CD4-positive, alpha-beta T cell (primary cell): ENCODE data around the gene PHRF1. TPM values are rescaled to one million over a fixed set of nuclear protein-coding genes. Genes with fewer than 3 reads are reported as not detected.
A peak's percentile ranks its signal among the peaks of the same experiment; 100 is the strongest.

Experiments used
- ATAC-seq: fragments of 200-7000 bp; cut with Tn5 transposase; one replicate; pipeline ENCODE4 v1.10.0; 2022; ENCODE audit warnings: mild to moderate bottlenecking; ENCODE audit not compliant: poor library complexity
- CTCF ChIA-PET: fragments of 350-600 bp; sonication (Branson Sonifier 250); formaldehyde crosslinking; loops from one replicate; lab custom pipeline; 2021; ENCODE audit warnings: antibody characterized with exemption, inconsistent platforms; lab: Charles Lee
- POLR2A ChIA-PET: fragments of 350-600 bp; sonication (Branson Sonifier 250); formaldehyde crosslinking; loops from one replicate; lab custom pipeline; 2021; ENCODE audit warnings: antibody characterized with exemption, inconsistent platforms; lab: Charles Lee
- DNase-seq, 14 experiments: peaks; one replicate each; pipeline ENCODE4 v3.0.0-alpha.2; 2013 to 2020; ENCODE audit warnings: mixed read lengths in 2 of 14
- H3K27ac ChIP-seq, 2 donors: one replicate each; pipeline versions ENCODE4 v1.5.1 to v1.7.0; 2013; ENCODE audit warnings: low read length in 2 of 2, low read depth in 1 of 2, mild to moderate bottlenecking in 1 of 2
- H3K27me3 ChIP-seq, 2 experiments: 1 replicate in 1 of 2; 2 replicates in 1 of 2; pipeline versions ENCODE4 v1.6.1 to v1.7.0; 2013; ENCODE audit warnings: low read length in 2 of 2, control low read depth in 1 of 2, mild to moderate bottlenecking in 1 of 2, moderate library complexity in 1 of 2; ENCODE audit not compliant: insufficient read depth in 2 of 2, control insufficient read depth in 1 of 2
- H3K36me3 ChIP-seq: one replicate; pipeline ENCODE4 v1.6.1; 2013; ENCODE audit warnings: low read length, control low read depth; ENCODE audit not compliant: insufficient read depth
- H3K4me1 ChIP-seq: one replicate; pipeline ENCODE4 v1.6.1; 2013; ENCODE audit warnings: low read length, control low read depth; ENCODE audit not compliant: insufficient read depth
- H3K4me3 ChIP-seq: one replicate; pipeline ENCODE4 v1.5.1; 2013; ENCODE audit warnings: mild to moderate bottlenecking, low read length, moderate library complexity
- H3K9me3 ChIP-seq, 2 experiments: 1 replicate in 1 of 2; 2 replicates in 1 of 2; pipeline versions ENCODE4 v1.6.1 to v1.7.0; 2013; ENCODE audit warnings: low read length in 2 of 2, mild to moderate bottlenecking in 2 of 2, control low read depth in 1 of 2, moderate library complexity in 1 of 2; ENCODE audit not compliant: control insufficient read depth in 1 of 2, insufficient read depth in 1 of 2
- H3K27ac Mint-ChIP-seq: one replicate; pipeline ENCODE4 v1.8.0; 2020; ENCODE audit warnings: mixed read lengths
- H3K27me3 Mint-ChIP-seq: one replicate; pipeline ENCODE4 v1.8.0; 2021; ENCODE audit warnings: mixed read lengths
- H3K36me3 Mint-ChIP-seq: one replicate; pipeline ENCODE4 v1.8.0; 2021; ENCODE audit warnings: low read depth, mixed read lengths
- H3K4me1 Mint-ChIP-seq: one replicate; pipeline ENCODE4 v1.8.0; 2021; ENCODE audit warnings: low read depth, mixed read lengths
- H3K4me3 Mint-ChIP-seq: one replicate; pipeline ENCODE4 v1.8.0; 2020; ENCODE audit warnings: mild to moderate bottlenecking, mixed read lengths
- H3K9me3 Mint-ChIP-seq: one replicate; pipeline ENCODE4 v1.8.0; 2020; ENCODE audit warnings: mixed read lengths
- intact Hi-C, 2 experiments: fragments of 100-400 bp; cut with DNase I in 1 of 2; cut with micrococcal nuclease in 1 of 2; formaldehyde crosslinking; loops; one replicate each; pipeline versions ENCODE4 v1.15.1 to v1.9.0; 2023 to 2025; cut with DNase I, micrococcal nuclease
- total RNA-seq, 174 experiments: library from RNA in 2 of 174; stranded (reverse) in 2 of 174; gene quantifications; one replicate each; pipeline ENCODE4 v1.2.3 and lab custom pipeline; 2021 to 2026
- TF ChIP-seq, protein P1 (sequence below): fragments of 200-600 bp; IDR thresholded peaks from one replicate; pipeline ENCODE4 v1.8.0; 2022; ENCODE audit warnings: antibody characterized with exemption, mild to moderate bottlenecking

Gene PHRF1
- total RNA-seq, 2 experiments from 2014 or later: 37.1 to 37.6 TPM

GRCh38 chr11:529728-530411, 46.4 kb upstream of the PHRF1 start:
- Histone ChIP-seq H3K27ac (no peak overlapping the region), H3K27me3 (no peaks in the 10 kb centered on the region), H3K4me1 (peaks cover 15% of the 10 kb centered on the region), H3K36me3 (peaks cover 26% of the 10 kb centered on the region), H3K4me3 (no peak overlapping the region), H3K9me3 (no peaks in the 10 kb centered on the region)
- DNase-seq: no peak
- H3K9me3 Mint-ChIP-seq: no peaks in the 10 kb centered on the region
- intact Hi-C loops: no loop called here
- ChIA-PET CTCF (no interaction called here), POLR2A (no interaction called here)
- H3K27me3 Mint-ChIP-seq: no peaks in the 10 kb centered on the region
- H3K4me1 Mint-ChIP-seq: no peaks in the 10 kb centered on the region
- H3K27ac Mint-ChIP-seq: no peak overlapping the region
- peaks cover 9% of the 10 kb centered on the region for H3K36me3 Mint-ChIP-seq
- peak overlapping the region; percentile 38 for H3K4me3 Mint-ChIP-seq
- TF ChIP-seq, protein P1, sequence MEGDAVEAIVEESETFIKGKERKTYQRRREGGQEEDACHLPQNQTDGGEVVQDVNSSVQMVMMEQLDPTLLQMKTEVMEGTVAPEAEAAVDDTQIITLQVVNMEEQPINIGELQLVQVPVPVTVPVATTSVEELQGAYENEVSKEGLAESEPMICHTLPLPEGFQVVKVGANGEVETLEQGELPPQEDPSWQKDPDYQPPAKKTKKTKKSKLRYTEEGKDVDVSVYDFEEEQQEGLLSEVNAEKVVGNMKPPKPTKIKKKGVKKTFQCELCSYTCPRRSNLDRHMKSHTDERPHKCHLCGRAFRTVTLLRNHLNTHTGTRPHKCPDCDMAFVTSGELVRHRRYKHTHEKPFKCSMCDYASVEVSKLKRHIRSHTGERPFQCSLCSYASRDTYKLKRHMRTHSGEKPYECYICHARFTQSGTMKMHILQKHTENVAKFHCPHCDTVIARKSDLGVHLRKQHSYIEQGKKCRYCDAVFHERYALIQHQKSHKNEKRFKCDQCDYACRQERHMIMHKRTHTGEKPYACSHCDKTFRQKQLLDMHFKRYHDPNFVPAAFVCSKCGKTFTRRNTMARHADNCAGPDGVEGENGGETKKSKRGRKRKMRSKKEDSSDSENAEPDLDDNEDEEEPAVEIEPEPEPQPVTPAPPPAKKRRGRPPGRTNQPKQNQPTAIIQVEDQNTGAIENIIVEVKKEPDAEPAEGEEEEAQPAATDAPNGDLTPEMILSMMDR: no peak
- ATAC-seq: no peak

GRCh38 chr11:530960-531831, 45.1 kb upstream of the PHRF1 start:
- TF ChIP-seq, protein P1: no peak
- Mint-ChIP-seq H3K36me3 (peaks cover 12% of the 10 kb centered on the region), H3K27ac (no peak overlapping the region), H3K9me3 (no peaks in the 10 kb centered on the region), H3K4me1 (peaks cover 2% of the 10 kb centered on the region), H3K4me3 (peak overlapping the region; percentile 66), H3K27me3 (no peaks in the 10 kb centered on the region)
- intact Hi-C loops: no loop called here
- Histone ChIP-seq H3K27ac (no peak overlapping the region), H3K27me3 (no peaks in the 10 kb centered on the region), H3K36me3 (peaks cover 26% of the 10 kb centered on the region), H3K4me1 (peaks cover 19% of the 10 kb centered on the region), H3K4me3 (no peak overlapping the region), H3K9me3 (no peaks in the 10 kb centered on the region)
- ChIA-PET POLR2A (no interaction called here), CTCF (no interaction called here)
- DNase-seq (no peak), ATAC-seq (no peak)

GRCh38 chr11:531919-532526, 44.2 kb upstream of the PHRF1 start:
- H3K4me3 ChIP-seq: no peak overlapping the region
- peaks cover 13% of the 10 kb centered on the region for H3K36me3 Mint-ChIP-seq
- no peaks in the 10 kb centered on the region for H3K27me3 Mint-ChIP-seq
- H3K9me3 Mint-ChIP-seq: no peaks in the 10 kb centered on the region
- intact Hi-C loops: no loop called here
- ChIA-PET CTCF (no interaction called here), POLR2A (no interaction called here)
- H3K9me3 ChIP-seq: no peaks in the 10 kb centered on the region
- TF ChIP-seq, protein P1: no peak
- DNase-seq (no peak), ATAC-seq (no peak)
- peak overlapping the region; percentile 66 for H3K4me3 Mint-ChIP-seq
- H3K4me1 ChIP-seq: peaks cover 27% of the 10 kb centered on the region
- H3K27ac ChIP-seq: no peak overlapping the region
- peaks cover 26% of the 10 kb centered on the region for H3K36me3 ChIP-seq
- no peaks in the 10 kb centered on the region for H3K27me3 ChIP-seq
- peaks cover 5% of the 10 kb centered on the region for H3K4me1 Mint-ChIP-seq
- H3K27ac Mint-ChIP-seq: no peak overlapping the region
